Sigmoid colon (tissue), 4 donors: ENCODE measurements around the gene SYNGR3.

Experiments
- CTCF ChIP-seq, 4 experiments: fragments of 450-650 bp in 3 of 4; fragments of 200-600 bp in 1 of 4; IDR thresholded peaks; one replicate each; pipeline ENCODE4 v1.5.1; 2016 to 2019; ENCODE audit warnings: antibody characterized with exemption in 4 of 4, mild to moderate bottlenecking in 3 of 4, moderate library complexity in 2 of 4
- EP300 ChIP-seq, 4 donors: sonication (generic); formaldehyde crosslinking; IDR thresholded peaks; one replicate each; pipeline ENCODE4 v1.6.1; 2017; ENCODE audit warnings: antibody characterized with exemption in 4 of 4
- POLR2A ChIP-seq, 2 donors: fragments of 450-650 bp; IDR thresholded peaks; one replicate each; pipeline ENCODE4 v1.6.1; 2016; ENCODE audit warnings: antibody characterized with exemption in 2 of 2, mild to moderate bottlenecking in 2 of 2, moderate library complexity in 2 of 2

GRCh38 chr16:2007081-2007836 lies 17.5 kb downstream of the SYNGR3 start:
- TF ChIP-seq POLR2A (IDR thresholded peaks at IDR 0.05) = no peak
- TF ChIP-seq CTCF (IDR thresholded peaks at IDR 0.05) = no peak
- no peak for TF ChIP-seq EP300 (IDR thresholded peaks at IDR 0.05)
